Mesothelial cell of epicardium (in vitro differentiated cells): ENCODE measurements around the gene MS4A10. TPM values are rescaled to one million over a fixed set of nuclear protein-coding genes. Genes with fewer than 3 reads are reported as not detected.

Source experiments
- DNase-seq, 2 experiments: peaks; one replicate each; pipeline ENCODE4 v3.0.0; 2021; ENCODE audit warnings: low spot score in 2 of 2; ENCODE audit not compliant: unreplicated experiment in 2 of 2
- H3K27ac Mint-ChIP-seq: 2 replicates; pipeline ENCODE4 v1.8.0; 2021; ENCODE audit warnings: mixed read lengths
- H3K27me3 Mint-ChIP-seq: 2 replicates; pipeline ENCODE4 v1.8.0; 2021; ENCODE audit warnings: low read depth, mixed read lengths
- H3K36me3 Mint-ChIP-seq: 2 replicates; pipeline ENCODE4 v1.8.0; 2021; ENCODE audit warnings: mixed read lengths
- H3K4me1 Mint-ChIP-seq: 2 replicates; pipeline ENCODE4 v1.8.0; 2021; ENCODE audit warnings: mixed read lengths
- H3K4me3 Mint-ChIP-seq: 2 replicates; pipeline ENCODE4 v1.8.0; 2021; ENCODE audit warnings: mild to moderate bottlenecking, moderate library complexity, mixed read lengths
- H3K9me3 Mint-ChIP-seq: 2 replicates; pipeline ENCODE4 v1.8.0; 2021; ENCODE audit warnings: mixed read lengths
- CTCF ChIP-seq: fragments of 200-600 bp; sonication (generic); IDR thresholded peaks from one replicate; pipeline ENCODE4 v1.5.0; 2021; ENCODE audit warnings: antibody characterized with exemption; ENCODE audit not compliant: unreplicated experiment
- total RNA-seq: library from RNA; stranded (reverse); gene quantifications from 3 replicates; pipeline ENCODE4 v1.2.1, GENCODE V29; 2021

The MS4A10 gene
- total RNA-seq, 1 donor from 2014 or later: not detected

DNA sequence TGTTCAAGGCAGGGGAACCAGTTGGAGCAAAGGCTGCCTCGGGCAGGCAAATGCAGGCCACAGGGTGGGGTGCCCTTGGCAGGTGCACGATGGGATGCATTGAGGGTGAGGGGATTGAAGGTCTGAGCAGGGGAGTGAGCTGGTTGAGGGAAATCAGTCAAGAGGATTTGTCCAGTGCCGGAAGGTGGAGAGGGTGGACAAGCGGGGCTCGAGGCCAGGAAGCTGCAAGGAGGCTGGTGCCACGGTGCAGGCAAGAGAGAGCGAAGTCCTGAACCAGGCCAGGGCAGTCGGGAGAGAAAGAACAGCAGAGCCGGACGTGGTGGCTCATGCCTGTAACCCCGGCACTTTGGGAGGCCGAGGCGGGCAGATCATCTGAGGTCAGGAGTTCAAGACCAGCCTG is 10.4 kb upstream of the MS4A10 start:
- peaks cover 4% of the 10 kb centered on the region for H3K27me3 Mint-ChIP-seq
- no peaks in the 10 kb centered on the region for H3K36me3 Mint-ChIP-seq
- H3K9me3 Mint-ChIP-seq: no peaks in the 10 kb centered on the region
- TF ChIP-seq CTCF: no peak
- DNase-seq: no peak
- H3K4me3 Mint-ChIP-seq: no peak overlapping the region
- no peak overlapping the region for H3K27ac Mint-ChIP-seq
- peaks cover 25% of the 10 kb centered on the region for H3K4me1 Mint-ChIP-seq

DNA sequence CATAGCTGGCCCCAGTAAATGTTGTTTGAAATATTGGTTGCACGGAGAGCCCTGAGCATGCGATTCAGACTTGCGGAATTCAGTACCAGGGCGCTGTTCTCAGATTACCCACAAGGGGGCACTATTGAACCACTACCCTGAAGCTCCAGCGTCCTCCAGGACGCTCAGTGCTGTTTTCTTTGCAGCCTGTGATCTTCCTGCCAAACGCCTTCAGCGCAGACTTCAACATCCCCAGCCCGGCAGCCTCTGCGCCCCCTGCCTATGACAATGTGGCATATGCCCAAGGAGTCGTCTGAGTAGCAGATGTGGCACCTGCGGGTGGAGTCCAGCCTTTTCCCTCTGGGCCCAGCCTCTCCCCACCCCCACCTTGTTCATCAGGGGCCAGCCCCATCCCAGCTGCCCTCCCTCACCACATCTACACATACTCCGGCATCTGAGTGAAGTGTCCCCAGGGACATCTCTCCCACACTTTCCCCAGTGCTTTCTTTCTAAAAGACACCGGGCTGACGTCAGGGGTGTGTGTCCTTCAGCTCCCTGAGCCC is 9.6 kb upstream of the MS4A10 start:
- Mint-ChIP-seq H3K4me1 (peaks cover 25% of the 10 kb centered on the region), H3K4me3 (no peak overlapping the region), H3K27me3 (peaks cover 4% of the 10 kb centered on the region), H3K27ac (peak overlapping the region; percentile 30), H3K36me3 (no peaks in the 10 kb centered on the region), H3K9me3 (no peaks in the 10 kb centered on the region)
- TF ChIP-seq CTCF: peak; percentile 92
- peak; percentile 62 to 91 for DNase-seq

DNA sequence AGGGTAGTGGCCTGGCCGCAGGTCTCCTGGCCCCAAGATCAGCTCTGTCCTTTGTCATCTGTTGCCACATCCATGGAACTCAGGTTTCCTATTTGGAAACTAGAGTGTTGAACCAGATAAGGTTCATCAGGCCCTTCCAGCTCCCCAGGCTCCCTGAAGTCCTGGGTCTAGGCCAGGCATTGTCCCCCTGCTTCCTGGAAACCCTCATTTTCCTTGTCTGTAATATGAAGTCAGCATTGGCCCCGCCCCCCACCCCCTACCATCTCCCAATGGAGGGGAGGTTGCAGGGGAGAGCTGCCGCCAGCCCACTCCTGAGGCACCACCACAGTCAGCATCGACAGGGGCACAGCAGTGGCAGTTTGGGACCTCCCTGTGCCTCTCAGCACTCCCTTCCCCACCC is 9.0 kb upstream of the MS4A10 start:
- Mint-ChIP-seq H3K4me3 (no peak overlapping the region), H3K9me3 (no peaks in the 10 kb centered on the region), H3K4me1 (peaks cover 25% of the 10 kb centered on the region), H3K27me3 (peaks cover 4% of the 10 kb centered on the region), H3K27ac (no peak overlapping the region), H3K36me3 (no peaks in the 10 kb centered on the region)
- no peak for DNase-seq
- TF ChIP-seq CTCF: no peak

DNA sequence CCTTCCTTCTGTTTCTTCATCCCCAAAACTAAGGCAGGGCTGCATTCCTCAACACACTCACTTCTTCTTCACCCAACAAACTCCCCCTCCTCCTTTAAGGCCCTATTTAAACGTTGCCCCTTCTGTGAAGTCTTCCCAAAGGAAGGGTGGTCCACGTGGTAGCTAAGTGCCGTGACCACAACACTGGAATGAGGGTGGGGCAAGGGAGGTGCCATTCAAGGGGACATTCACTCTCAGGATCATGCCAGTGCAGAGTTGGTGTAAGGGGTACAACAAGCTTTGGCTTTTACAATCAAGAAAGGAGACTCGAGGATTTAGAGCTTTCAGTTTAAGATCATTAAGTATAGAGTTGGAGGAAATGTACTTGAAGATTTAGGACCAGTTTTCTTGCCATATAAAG is 8.0 kb upstream of the MS4A10 start:
- DNase-seq: no peak
- H3K4me3 Mint-ChIP-seq: no peak overlapping the region
- H3K36me3 Mint-ChIP-seq: no peaks in the 10 kb centered on the region
- peaks cover 4% of the 10 kb centered on the region for H3K27me3 Mint-ChIP-seq
- no peaks in the 10 kb centered on the region for H3K9me3 Mint-ChIP-seq
- no peak for TF ChIP-seq CTCF
- H3K4me1 Mint-ChIP-seq: peaks cover 25% of the 10 kb centered on the region
- H3K27ac Mint-ChIP-seq: peak overlapping the region; percentile 1

- H3K4me3 Mint-ChIP-seq: no peak overlapping the region
- peaks cover 25% of the 10 kb centered on the region for H3K4me1 Mint-ChIP-seq
- no peak for TF ChIP-seq CTCF
- H3K36me3 Mint-ChIP-seq: no peaks in the 10 kb centered on the region
- no peaks in the 10 kb centered on the region for H3K9me3 Mint-ChIP-seq
- peak overlapping the region; percentile 1 for H3K27ac Mint-ChIP-seq
- H3K27me3 Mint-ChIP-seq: peaks cover 4% of the 10 kb centered on the region
- DNase-seq: no peak
Observed at GRCh38 chr11:60777572-60777971, 7.6 kb upstream of the MS4A10 start.

GRCh38 chr11:60780065-60780464 is 5.1 kb upstream of the MS4A10 start:
- no peaks in the 10 kb centered on the region for H3K9me3 Mint-ChIP-seq
- peaks cover 17% of the 10 kb centered on the region for H3K4me1 Mint-ChIP-seq
- TF ChIP-seq CTCF: no peak
- H3K27me3 Mint-ChIP-seq: peaks cover 4% of the 10 kb centered on the region
- no peak overlapping the region for H3K4me3 Mint-ChIP-seq
- H3K27ac Mint-ChIP-seq: no peak overlapping the region
- H3K36me3 Mint-ChIP-seq: no peaks in the 10 kb centered on the region
- no peak for DNase-seq
